GM21737 (cell line): ENCODE measurements around the gene LRMDA.

ENCODE experiments used
- ATAC-seq: cut with Tn5 transposase; IDR thresholded peaks from one replicate; pipeline ENCODE4 v1.9.1; 2021; ENCODE audit warnings: mild to moderate bottlenecking, moderate library complexity; ENCODE audit not compliant: unreplicated experiment

LRMDA gene

GRCh38 chr10:75568450-75569130 lies 137.2 kb downstream of the LRMDA start:
- ATAC-seq = no peak

- ATAC-seq = no peak
Measured at GRCh38 chr10:75569506-75569905, 138.1 kb downstream of the LRMDA start.

GRCh38 chr10:75572478-75572877 lies 141.1 kb downstream of the LRMDA start:
- no peak for ATAC-seq

- no peak for ATAC-seq
Measured at GRCh38 chr10:75575940-75576339, 144.5 kb downstream of the LRMDA start.

GRCh38 chr10:75582102-75582501 lies 150.7 kb downstream of the LRMDA start:
- no peak for ATAC-seq

- ATAC-seq = no peak
Measured at GRCh38 chr10:75585294-75585693, 153.9 kb downstream of the LRMDA start.

- no peak for ATAC-seq
Measured at GRCh38 chr10:75586814-75587213, 155.4 kb downstream of the LRMDA start.

- no peak for ATAC-seq
Measured at GRCh38 chr10:75588031-75588430, 156.6 kb downstream of the LRMDA start.

- ATAC-seq = no peak
Measured at GRCh38 chr10:75589895-75590654, 158.7 kb downstream of the LRMDA start.

GRCh38 chr10:75592151-75592787 lies 160.8 kb downstream of the LRMDA start:
- no peak for ATAC-seq

GRCh38 chr10:75592791-75593643 lies 161.6 kb downstream of the LRMDA start:
- ATAC-seq = no peak

GRCh38 chr10:75593692-75594556 lies 162.5 kb downstream of the LRMDA start:
- no peak for ATAC-seq

GRCh38 chr10:75596930-75597620 lies 165.7 kb downstream of the LRMDA start:
- no peak for ATAC-seq

GRCh38 chr10:75597773-75598440 lies 166.5 kb downstream of the LRMDA start:
- ATAC-seq = no peak

GRCh38 chr10:75598998-75599397 lies 167.6 kb downstream of the LRMDA start:
- ATAC-seq = no peak

- no peak for ATAC-seq
Measured at GRCh38 chr10:75599875-75600648, 168.6 kb downstream of the LRMDA start.

GRCh38 chr10:75600833-75601232 lies 169.4 kb downstream of the LRMDA start:
- ATAC-seq = no peak

GRCh38 chr10:75602341-75602740 lies 170.9 kb downstream of the LRMDA start:
- no peak for ATAC-seq
